ENCODE data around the gene SLIT3. TPM values are rescaled to one million over a fixed set of nuclear protein-coding genes. Genes with fewer than 3 reads are reported as not detected.

Gene SLIT3
- total RNA-seq, 3 donors from 2014 or later (not counting 1 experiment from before 2014, with no cell fraction given), result 0.34 to 0.80 TPM; not detected in 1

- Mint-ChIP-seq H3K36me3 (no peaks in the 10 kb centered on the region), H3K27me3 (ENCODE audit: low read depth in 2 of 2) (peaks cover 14 to 29% of the 10 kb centered on the region in 2 donors), H3K4me1 (peaks cover 10 to 12% of the 10 kb centered on the region in 2 donors), H3K9me3 (no peaks in the 10 kb centered on the region), H3K4me3 (no peak overlapping the region), H3K27ac (no peak overlapping the region)
- Histone ChIP-seq H3K9me3 (ENCODE audit: control insufficient read depth, insufficient read depth, low read length) (no peaks in the 10 kb centered on the region), H3K4me1 (ENCODE audit: control insufficient read depth, insufficient read depth, low read length) (no peaks in the 10 kb centered on the region), H3K4me3 (ENCODE audit: low read length) (no peak overlapping the region), H3K27me3 (ENCODE audit: control insufficient read depth, insufficient read depth, low read length) (no peaks in the 10 kb centered on the region), H3K36me3 (ENCODE audit: control insufficient read depth, insufficient read depth, low read length) (no peaks in the 10 kb centered on the region), H3K27ac (ENCODE audit: low read length) (no peak overlapping the region)
- TF ChIP-seq CTCF (IDR thresholded peaks at IDR 0.05), result no peak
- WGBS (ENCODE audit: insufficient coverage), result 69% methylated on average over 6 of the region's 6 CpGs
- DNase-seq (no peak), ATAC-seq (no peak)
- intact Hi-C loops (cut with micrococcal nuclease), result no loop called here
Measured at GRCh38 chr5:168874713-168875380, 426.1 kb downstream of the SLIT3 start.

DNA sequence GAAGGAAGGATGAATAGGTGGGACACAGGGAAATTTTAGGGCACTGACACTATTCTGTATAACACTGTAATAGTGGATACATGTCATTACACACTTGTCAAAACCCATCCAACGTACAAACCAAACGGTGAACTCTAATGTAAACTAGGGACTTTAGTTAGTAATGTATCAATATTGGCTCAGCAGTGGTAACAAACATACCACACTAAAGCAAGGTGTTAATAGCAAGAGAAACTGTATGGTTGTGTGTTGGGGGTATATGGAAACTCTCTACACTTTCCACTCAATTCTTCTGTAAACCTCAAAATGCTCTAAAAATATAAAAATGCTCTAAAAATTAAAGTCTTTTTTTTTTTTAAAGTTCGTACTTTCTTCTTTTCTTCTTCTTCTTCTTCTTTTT is 428.7 kb downstream of the SLIT3 start:
- 71% methylated on average over 1 of the region's 3 CpGs for WGBS (ENCODE audit: insufficient coverage)
- Histone ChIP-seq H3K27ac (ENCODE audit: low read length) (no peak overlapping the region), H3K9me3 (ENCODE audit: control insufficient read depth, insufficient read depth, low read length) (no peaks in the 10 kb centered on the region), H3K4me1 (ENCODE audit: control insufficient read depth, insufficient read depth, low read length) (no peaks in the 10 kb centered on the region), H3K36me3 (ENCODE audit: control insufficient read depth, insufficient read depth, low read length) (no peaks in the 10 kb centered on the region), H3K4me3 (ENCODE audit: low read length) (no peak overlapping the region), H3K27me3 (ENCODE audit: control insufficient read depth, insufficient read depth, low read length) (no peaks in the 10 kb centered on the region)
- no peak for TF ChIP-seq CTCF (IDR thresholded peaks at IDR 0.05)
- DNase-seq (no peak), ATAC-seq (peak in 2 of 3 donors; percentile 26 to 50)
- intact Hi-C loops (cut with micrococcal nuclease), result no loop called here
- no peak overlapping the region for H3K27ac Mint-ChIP-seq
- H3K36me3 Mint-ChIP-seq, result no peaks in the 10 kb centered on the region
- H3K4me3 Mint-ChIP-seq, result no peak overlapping the region
- H3K27me3 Mint-ChIP-seq (ENCODE audit: low read depth in 2 of 2), result peaks cover 10 to 27% of the 10 kb centered on the region in 2 donors
- peaks cover 9 to 11% of the 10 kb centered on the region in 2 donors for H3K4me1 Mint-ChIP-seq
- H3K9me3 Mint-ChIP-seq, result no peaks in the 10 kb centered on the region

- 73% methylated on average over 9 of the region's 9 CpGs for WGBS (ENCODE audit: insufficient coverage)
- no peak for TF ChIP-seq CTCF (IDR thresholded peaks at IDR 0.05)
- peaks cover 0 to 18% of the 10 kb centered on the region in 2 donors for H3K27me3 Mint-ChIP-seq (ENCODE audit: low read depth in 2 of 2)
Measured at GRCh38 chr5:168870910-168871309, 430.0 kb downstream of the SLIT3 start.

More at GRCh38 chr5:168870910-168871309, 430.0 kb downstream of the SLIT3 start:
- Mint-ChIP-seq H3K36me3 (no peaks in the 10 kb centered on the region), H3K4me3 (no peak overlapping the region), H3K9me3 (no peaks in the 10 kb centered on the region), H3K4me1 (peaks cover 5 to 7% of the 10 kb centered on the region in 2 donors), H3K27ac (no peak overlapping the region)
- Histone ChIP-seq H3K36me3 (ENCODE audit: control insufficient read depth, insufficient read depth, low read length) (no peaks in the 10 kb centered on the region), H3K9me3 (ENCODE audit: control insufficient read depth, insufficient read depth, low read length) (no peaks in the 10 kb centered on the region), H3K4me1 (ENCODE audit: control insufficient read depth, insufficient read depth, low read length) (no peaks in the 10 kb centered on the region), H3K4me3 (ENCODE audit: low read length) (no peak overlapping the region), H3K27me3 (ENCODE audit: control insufficient read depth, insufficient read depth, low read length) (no peaks in the 10 kb centered on the region), H3K27ac (ENCODE audit: low read length) (no peak overlapping the region)
- intact Hi-C loops (cut with micrococcal nuclease), result no loop called here
- DNase-seq (no peak), ATAC-seq (no peak)

All from natural killer cell (primary cell).